Subcutaneous adipose tissue (tissue), 4 donors: Measurements from ENCODE around the gene RAPGEF2. TPM values are rescaled to one million over a fixed set of nuclear protein-coding genes. Genes with fewer than 3 reads are reported as not detected.

Experiments
- CTCF ChIP-seq: fragments of 450-650 bp; IDR thresholded peaks from one replicate; pipeline ENCODE4 v1.5.1; 2016; ENCODE audit warnings: low read depth, mild to moderate bottlenecking, control low read depth, antibody characterized with exemption, moderate library complexity
- total RNA-seq, 4 donors: library from RNA; depleted of rRNA; stranded (reverse); fragments of >200 nt; gene quantifications; one replicate each; pipeline ENCODE4 v1.1.0, GENCODE V29; 2016

Gene RAPGEF2
- total RNA-seq, 4 donors from 2014 or later, result 41.2 to 71.8 (median 52.5) TPM

GRCh38 chr4:159150821-159151390 is 48.0 kb downstream of the RAPGEF2 start:
- TF ChIP-seq CTCF, result no peak

- TF ChIP-seq CTCF, result no peak
These were observed 48.8 kb downstream of the RAPGEF2 start for GRCh38 chr4:159151689-159152088.

- TF ChIP-seq CTCF, result no peak
These were observed 49.3 kb downstream of the RAPGEF2 start for GRCh38 chr4:159152181-159152580.

- TF ChIP-seq CTCF, result no peak
These were observed 50.8 kb downstream of the RAPGEF2 start for GRCh38 chr4:159153669-159154068.

GRCh38 chr4:159155119-159155518 is 52.2 kb downstream of the RAPGEF2 start:
- TF ChIP-seq CTCF, result no peak

GRCh38 chr4:159158083-159158617 is 55.3 kb downstream of the RAPGEF2 start:
- TF ChIP-seq CTCF, result no peak

- no peak for TF ChIP-seq CTCF
These were observed 56.1 kb downstream of the RAPGEF2 start for GRCh38 chr4:159158985-159159384.
